Endothelial cell of umbilical vein (primary cell): ENCODE results near the gene MIGA1. TPM values are rescaled to one million over a fixed set of nuclear protein-coding genes. Genes with fewer than 3 reads are reported as not detected.

Experiments used
- BruUV-seq: library from RNA; stranded (reverse); fragments of 400-500 nt; replicated peaks from 2 replicates; lab custom pipeline; 2021; lab: Mats Ljungman, UMichigan
- CTCF ChIA-PET: fragments of 300-600, 350-600 bp; sonication (Branson Sonifier 250); formaldehyde crosslinking; loops from one replicate; lab custom pipeline; 2021; ENCODE audit warnings: antibody characterized with exemption, inconsistent platforms; lab: Charles Lee
- POLR2A ChIA-PET: fragments of 300-600, 350-600 bp; sonication (Branson Sonifier 250); formaldehyde crosslinking; loops from one replicate; lab custom pipeline; 2021; ENCODE audit warnings: antibody characterized with exemption, inconsistent platforms; lab: Charles Lee
- DNase-seq: peaks from one replicate; pipeline ENCODE4 v3.0.0-alpha.2; 2011; ENCODE audit warnings: low read depth, low spot score
- FAIRE-seq: peaks from 2 replicates; lab custom pipeline; 2011; peaks lifted over from hg19 to GRCh38; lab: Jason Lieb, UNC
- H2AFZ ChIP-seq: 2 replicates; pipeline ENCODE4 v1.6.0; 2012; ENCODE audit warnings: low read depth, low read length, control low read depth, inconsistent platforms
- H3K27ac ChIP-seq: 2 replicates; pipeline ENCODE4 v1.5.1; 2011; ENCODE audit warnings: low read depth, mild to moderate bottlenecking, control low read depth, low read length, moderate library complexity; ENCODE audit not compliant: insufficient read depth
- H3K27me3 ChIP-seq, 2 experiments: 2 replicates each; pipeline versions ENCODE4 v1.6.0 to v1.6.1; 2011; ENCODE audit warnings: low read length in 2 of 2, mixed read lengths in 1 of 2; ENCODE audit not compliant: control insufficient read depth in 2 of 2, insufficient read depth in 2 of 2
- H3K36me3 ChIP-seq, 2 experiments: 2 replicates in 1 of 2; 3 replicates in 1 of 2; pipeline ENCODE4 v1.5.1; 2011; ENCODE audit warnings: low read length in 2 of 2, mild to moderate bottlenecking in 1 of 2, moderate library complexity in 1 of 2; ENCODE audit not compliant: control insufficient read depth in 2 of 2, insufficient read depth in 2 of 2; ENCODE audit errors: extremely low read depth in 1 of 2
- H3K4me1 ChIP-seq: 3 replicates; pipeline ENCODE4 v1.5.1; 2011; ENCODE audit warnings: mild to moderate bottlenecking, low read length; ENCODE audit not compliant: control insufficient read depth, insufficient read depth; ENCODE audit errors: extremely low read depth
- H3K4me2 ChIP-seq: 2 replicates; pipeline ENCODE4 v1.6.1; 2011; ENCODE audit warnings: low read length, control low read depth, mixed read lengths; ENCODE audit not compliant: insufficient read depth
- H3K4me3 ChIP-seq, 3 experiments: fragments of 200-600 bp in 1 of 3; sonication (generic), shearing (Covaris generic) in 1 of 3; replicated peaks in 1 of 3; 2 replicates each; pipeline ENCODE4 v1.5.1; 2011 to 2016; ENCODE audit warnings: control low read depth in 3 of 3, low read length in 3 of 3, mild to moderate bottlenecking in 2 of 3, inconsistent platforms in 1 of 3, low read depth in 1 of 3, moderate library complexity in 1 of 3; ENCODE audit not compliant: insufficient read depth in 1 of 3
- H3K79me2 ChIP-seq: 2 replicates; pipeline ENCODE4 v1.6.0; 2012; ENCODE audit warnings: low read length, inconsistent platforms; ENCODE audit not compliant: control insufficient read depth, insufficient read depth
- H3K9ac ChIP-seq: replicated peaks from 2 replicates; pipeline ENCODE3; 2011; ENCODE audit warnings: low read length, control low read depth; ENCODE audit not compliant: insufficient read depth; ENCODE audit errors: extremely low read depth
- H3K9me1 ChIP-seq: replicated peaks from 3 replicates; pipeline ENCODE4 v1.6.0; 2011; ENCODE audit warnings: mild to moderate bottlenecking, low read length; ENCODE audit not compliant: control insufficient read depth, insufficient read depth; ENCODE audit errors: extremely low read depth
- H3K9me3 ChIP-seq: replicated peaks from 2 replicates; pipeline ENCODE4 v1.5.1; 2012; ENCODE audit warnings: low read length, inconsistent platforms; ENCODE audit not compliant: control insufficient read depth, insufficient read depth
- H4K20me1 ChIP-seq: replicated peaks from 2 replicates; pipeline ENCODE3; 2011; ENCODE audit warnings: mild to moderate bottlenecking, low read length; ENCODE audit not compliant: control insufficient read depth, insufficient read depth; ENCODE audit errors: extremely low read depth
- EZH2 ChIP-seq: IDR thresholded peaks from 2 replicates; pipeline ENCODE4 v1.6.1; 2012; ENCODE audit warnings: borderline replicate concordance, low read depth, mild to moderate bottlenecking, moderate library complexity, low read length, inconsistent platforms; ENCODE audit not compliant: severe bottlenecking
- FOS ChIP-seq: IDR thresholded peaks from 2 replicates; pipeline ENCODE4 v1.6.1; 2011; ENCODE audit warnings: mild to moderate bottlenecking, low read length, moderate library complexity, borderline replicate concordance; ENCODE audit not compliant: insufficient read depth
- GATA2 ChIP-seq: IDR thresholded peaks from 2 replicates; pipeline ENCODE4 v1.7.0; 2011; ENCODE audit warnings: low read depth, mild to moderate bottlenecking, moderate library complexity, mixed read lengths, low read length; ENCODE audit not compliant: insufficient read length, insufficient read depth
- JUN ChIP-seq: IDR thresholded peaks from 2 replicates; pipeline ENCODE4 v1.6.1; 2011; ENCODE audit warnings: borderline replicate concordance, low read depth; ENCODE audit not compliant: insufficient read length, insufficient read depth
- MYC ChIP-seq: IDR thresholded peaks from one replicate; pipeline ENCODE4 v1.6.1; 2011; ENCODE audit warnings: mild to moderate bottlenecking, low read depth, low read length
- POLR2A ChIP-seq: IDR thresholded peaks from 2 replicates; pipeline ENCODE4 v1.6.1; 2012; ENCODE audit warnings: low read depth, mild to moderate bottlenecking, control low read depth, low read length
- POLR2AphosphoS5 ChIP-seq: IDR thresholded peaks from 2 replicates; pipeline ENCODE4 v1.6.1; 2012; ENCODE audit warnings: low read depth, mild to moderate bottlenecking, control low read depth, low read length, moderate library complexity; ENCODE audit not compliant: insufficient read depth
- dilution Hi-C: fragments of 300-500 bp; cut with MboI; formaldehyde crosslinking; loops from one replicate; pipeline ENCODE4 v1.15.0; 2019; ENCODE audit warnings: low sequenced_read_pairs; ENCODE audit not compliant: extremely low pct_ligation_motif_present
- intact Hi-C: fragments of 100-400 bp; cut with micrococcal nuclease; formaldehyde crosslinking; loops from one replicate; pipeline ENCODE4 v1.10.0; 2022
- polyA plus RNA-seq, 4 experiments: library from polyadenylated mRNA; depleted of rRNA in 3 of 4; stranded (reverse) in 3 of 4; unstranded in 1 of 4; fragments of >200 nt; gene quantifications; 2 replicates each; pipeline versions ENCODE4 v1.2.1 to v1.2.3, GENCODE V29; 2011 to 2012; ENCODE audit warnings: missing spikeins in 1 of 4
- total RNA-seq: library from RNA; stranded (reverse); gene quantifications from 2 replicates; pipeline ENCODE4 v1.2.3, GENCODE V29; 2021
- TF ChIP-seq, protein P1 (sequence below), 2 donors: IDR thresholded peaks; 1 replicate in 1 of 2; 2 replicates in 1 of 2; pipeline ENCODE4 v1.5.1; 2011; ENCODE audit warnings: low read length in 2 of 2, mild to moderate bottlenecking in 2 of 2, moderate library complexity in 2 of 2, control low read depth in 1 of 2, inconsistent platforms in 1 of 2, low read depth in 1 of 2; ENCODE audit not compliant: insufficient read depth in 1 of 2; ENCODE audit errors: extremely low read depth in 1 of 2
- TF ChIP-seq, protein P2 (sequence below): IDR thresholded peaks from 2 replicates; pipeline ENCODE4 v1.6.1; 2011; ENCODE audit not compliant: insufficient read depth, insufficient read length

The MIGA1 gene
- total and polyA plus RNA-seq, 2 donors (not counting 3 experiments of a cell fraction or from before 2014, with no cell fraction given): 2.8 to 14.6 TPM

DNA sequence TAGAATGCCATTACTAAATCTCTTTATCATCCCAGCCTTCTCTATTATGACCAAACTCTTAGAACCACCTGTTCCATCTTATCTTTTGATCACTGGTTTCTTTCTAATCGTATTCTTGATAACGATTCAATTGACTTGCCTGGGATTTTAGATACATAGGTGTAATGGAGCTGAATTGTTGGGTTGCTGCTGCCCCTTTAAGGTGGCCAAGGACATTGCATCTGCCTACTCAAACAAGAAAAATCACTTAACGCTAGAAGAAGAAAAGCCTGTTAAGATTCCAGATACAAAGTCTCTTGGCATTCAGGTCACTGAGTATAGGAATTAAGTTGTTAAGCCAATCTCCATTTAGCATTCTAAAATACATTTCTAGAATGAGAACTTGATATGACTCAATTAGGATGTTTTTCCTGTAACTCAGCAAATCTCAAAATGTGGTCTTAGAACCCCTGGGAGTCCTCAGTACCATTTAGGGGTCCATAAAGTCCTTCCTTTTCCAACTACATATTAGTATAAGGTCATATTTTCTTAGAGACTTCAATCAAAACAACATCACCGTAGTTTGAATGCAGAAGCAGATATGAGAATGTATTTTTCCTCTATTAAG is 121.3 kb downstream of the MIGA1 start:
- no peak overlapping the region for H3K4me2 ChIP-seq
- H4K20me1 ChIP-seq: no peaks in the 10 kb centered on the region
- H3K27me3 ChIP-seq: no peaks in the 10 kb centered on the region
- ChIA-PET POLR2A (interaction anchor here (1.3 kb wide), 1 partner anchor 13 kb away, joined by 3 read pairs; the partner anchor contains the start of gene NEXN), CTCF (interaction anchor here (0.5 to 2.1 kb wide), 32 partner anchors 9 to 750 kb away, joined by 3 to 48 read pairs (median 4); partner anchors contain the start of genes MIGA1, NEXN and USP33)
- no peaks in the 10 kb centered on the region for H3K9me1 ChIP-seq
- no peak overlapping the region for H3K27ac ChIP-seq
- no peak for TF ChIP-seq EZH2
- no peak for TF ChIP-seq POLR2AphosphoS5
- TF ChIP-seq, protein P1, sequence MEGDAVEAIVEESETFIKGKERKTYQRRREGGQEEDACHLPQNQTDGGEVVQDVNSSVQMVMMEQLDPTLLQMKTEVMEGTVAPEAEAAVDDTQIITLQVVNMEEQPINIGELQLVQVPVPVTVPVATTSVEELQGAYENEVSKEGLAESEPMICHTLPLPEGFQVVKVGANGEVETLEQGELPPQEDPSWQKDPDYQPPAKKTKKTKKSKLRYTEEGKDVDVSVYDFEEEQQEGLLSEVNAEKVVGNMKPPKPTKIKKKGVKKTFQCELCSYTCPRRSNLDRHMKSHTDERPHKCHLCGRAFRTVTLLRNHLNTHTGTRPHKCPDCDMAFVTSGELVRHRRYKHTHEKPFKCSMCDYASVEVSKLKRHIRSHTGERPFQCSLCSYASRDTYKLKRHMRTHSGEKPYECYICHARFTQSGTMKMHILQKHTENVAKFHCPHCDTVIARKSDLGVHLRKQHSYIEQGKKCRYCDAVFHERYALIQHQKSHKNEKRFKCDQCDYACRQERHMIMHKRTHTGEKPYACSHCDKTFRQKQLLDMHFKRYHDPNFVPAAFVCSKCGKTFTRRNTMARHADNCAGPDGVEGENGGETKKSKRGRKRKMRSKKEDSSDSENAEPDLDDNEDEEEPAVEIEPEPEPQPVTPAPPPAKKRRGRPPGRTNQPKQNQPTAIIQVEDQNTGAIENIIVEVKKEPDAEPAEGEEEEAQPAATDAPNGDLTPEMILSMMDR (IDR thresholded peaks at IDR 0.05; ENCODE audit: extremely low read depth in 1 of 2, insufficient read depth in 1 of 2, low read depth in 1 of 2, low read length in 2 of 2): peak; percentile 56 to 63
- TF ChIP-seq, protein P2, sequence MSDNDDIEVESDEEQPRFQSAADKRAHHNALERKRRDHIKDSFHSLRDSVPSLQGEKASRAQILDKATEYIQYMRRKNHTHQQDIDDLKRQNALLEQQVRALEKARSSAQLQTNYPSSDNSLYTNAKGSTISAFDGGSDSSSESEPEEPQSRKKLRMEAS: no peak
- TF ChIP-seq POLR2A: no peak
- TF ChIP-seq GATA2: peak; percentile 13
- TF ChIP-seq JUN: no peak
- TF ChIP-seq MYC: no peak
- no peak for TF ChIP-seq FOS
- H3K9me3 ChIP-seq: no peaks in the 10 kb centered on the region
- dilution Hi-C loops (no loop called here), intact Hi-C loops (loop anchor here (1.0 to 10.0 kb wide), 5 partner anchors 68 to 752 kb away; no protein-coding TSS in a partner anchor)
- H3K9ac ChIP-seq: no peak overlapping the region
- H3K36me3 ChIP-seq: no peaks in the 10 kb centered on the region
- H3K4me1 ChIP-seq: peaks cover 4% of the 10 kb centered on the region
- DNase-seq: peak; percentile 83
- H2AFZ ChIP-seq: no peak overlapping the region
- no TSS peak for BruUV-seq
- peaks cover 12% of the 10 kb centered on the region for H3K79me2 ChIP-seq
- no peak overlapping the region for H3K4me3 ChIP-seq
- FAIRE-seq: peak; percentile 59
